SU-DHL-6 (cell line): Measurements from ENCODE around the gene ROGDI.

Source experiments
- H2AFZ ChIP-seq: fragments of 200-600 bp; sonication (generic); 2 replicates; pipeline ENCODE4 v1.6.1; 2014; ENCODE audit warnings: low read depth, mild to moderate bottlenecking, moderate library complexity, mixed read lengths, antibody characterized with exemption, low read length; ENCODE audit not compliant: severe bottlenecking
- H3F3A ChIP-seq: fragments of 200-600 bp; shearing (Covaris generic); 2 replicates; pipeline ENCODE4 v1.6.0; 2016; ENCODE audit warnings: antibody characterized with exemption, mild to moderate bottlenecking; ENCODE audit not compliant: insufficient read depth
- H3K27ac ChIP-seq: fragments of 200-600 bp; sonication (generic); 2 replicates; pipeline ENCODE4 v1.5.1; 2016; ENCODE audit warnings: low read depth, mild to moderate bottlenecking, low read length, moderate library complexity, mixed read lengths
- H3K27me3 ChIP-seq: fragments of 200-600 bp; sonication (generic), shearing (Covaris generic); 2 replicates; pipeline ENCODE4 v1.6.0; 2014; ENCODE audit warnings: mild to moderate bottlenecking, low read length
- H3K36me3 ChIP-seq: fragments of 200-600 bp; sonication (generic); 2 replicates; pipeline ENCODE4 v1.6.1; 2014; ENCODE audit warnings: mild to moderate bottlenecking, low read length, mixed read lengths
- H3K4me2 ChIP-seq: fragments of 300-600, 200-600 bp; shearing (Covaris generic), sonication (generic); 2 replicates; pipeline ENCODE4 v1.6.0; 2014; ENCODE audit warnings: low read length, low read depth, mild to moderate bottlenecking; ENCODE audit not compliant: poor library complexity, severe bottlenecking
- H3K4me3 ChIP-seq: fragments of 200-600 bp; sonication (generic); 2 replicates; pipeline ENCODE4 v1.5.1; 2014; ENCODE audit warnings: antibody characterized with exemption, low read length, mild to moderate bottlenecking, mixed read lengths; ENCODE audit not compliant: insufficient read depth, poor library complexity, severe bottlenecking
- H3K79me2 ChIP-seq: fragments of 200-600 bp; sonication (generic); 2 replicates; pipeline ENCODE4 v1.6.1; 2014; ENCODE audit warnings: mild to moderate bottlenecking, low read length, moderate library complexity; ENCODE audit not compliant: insufficient read depth
- H3K9ac ChIP-seq: fragments of 200-600 bp; sonication (generic); 2 replicates; pipeline ENCODE4 v1.7.0; 2014; ENCODE audit warnings: mild to moderate bottlenecking, low read length
- H3K9me2 ChIP-seq: fragments of 200-600 bp; sonication (generic); replicated peaks from 2 replicates; pipeline ENCODE4 v1.6.1; 2014; ENCODE audit warnings: low read length; ENCODE audit not compliant: insufficient read depth
- H3K9me3 ChIP-seq: fragments of 200-600 bp; sonication (generic); 2 replicates; pipeline ENCODE4 v1.6.1; 2014; ENCODE audit warnings: low read length, mixed read lengths; ENCODE audit not compliant: insufficient read depth
- H4K20me1 ChIP-seq: fragments of 200-600 bp; sonication (generic); 2 replicates; pipeline ENCODE4 v1.6.1; 2014; ENCODE audit warnings: low read depth, mild to moderate bottlenecking, antibody characterized with exemption, low read length, moderate library complexity, mixed read lengths
- CTCF ChIP-seq: fragments of 200-600 bp; sonication (generic); IDR thresholded peaks from one replicate; pipeline ENCODE4 v1.5.1; 2017; ENCODE audit warnings: antibody characterized with exemption, mild to moderate bottlenecking, low read length, moderate library complexity; ENCODE audit not compliant: insufficient read depth, poor library complexity, severe bottlenecking
- EZH2phosphoT487 ChIP-seq: fragments of 200-600 bp; sonication (generic), shearing (Covaris generic); conservative IDR thresholded peaks from 2 replicates; pipeline ENCODE4 v1.6.1; 2018; ENCODE audit warnings: mild to moderate bottlenecking, antibody characterized with exemption, low read length, moderate library complexity, mixed read lengths

ROGDI gene

GRCh38 chr16:4811773-4812172 is 9.3 kb upstream of the ROGDI start:
- H3K36me3 ChIP-seq: peaks cover 7% of the 10 kb centered on the region; the same call in 1 of the 2 replicates

GRCh38 chr16:4811242-4811641 is 8.8 kb upstream of the ROGDI start:
- Histone ChIP-seq H4K20me1 (no peaks in the 10 kb centered on the region), H3K27ac (no peak overlapping the region), H3K36me3 (peaks cover 7% of the 10 kb centered on the region; the same call in 1 of the 2 replicates), H3K4me3 (no peak overlapping the region), H3K27me3 (no peaks in the 10 kb centered on the region), H3K9me2 (no peaks in the 10 kb centered on the region), H3K9ac (no peak overlapping the region), H3F3A (no peaks in the 10 kb centered on the region; the same call in 1 of the 2 replicates), H2AFZ (no peak overlapping the region), H3K9me3 (no peaks in the 10 kb centered on the region), H3K79me2 (no peaks in the 10 kb centered on the region), H3K4me2 (no peak overlapping the region)
- no peak for TF ChIP-seq EZH2phosphoT487
- no peak for TF ChIP-seq CTCF

More at GRCh38 chr16:4811773-4812172, 9.3 kb upstream of the ROGDI start:
- Histone ChIP-seq H4K20me1 (no peaks in the 10 kb centered on the region), H3K9ac (no peak overlapping the region), H3K4me2 (no peak overlapping the region), H2AFZ (no peak overlapping the region), H3F3A (no peaks in the 10 kb centered on the region; the same call in 1 of the 2 replicates), H3K9me3 (no peaks in the 10 kb centered on the region), H3K27ac (no peak overlapping the region), H3K9me2 (no peaks in the 10 kb centered on the region), H3K4me3 (no peak overlapping the region), H3K27me3 (no peaks in the 10 kb centered on the region), H3K79me2 (no peaks in the 10 kb centered on the region)
- TF ChIP-seq EZH2phosphoT487 (no peak), CTCF (no peak)

- Histone ChIP-seq H3K27ac (no peak overlapping the region), H3K9ac (no peak overlapping the region), H3K4me3 (no peak overlapping the region), H4K20me1 (no peaks in the 10 kb centered on the region), H3K9me3 (no peaks in the 10 kb centered on the region), H2AFZ (no peak overlapping the region), H3K4me2 (no peak overlapping the region), H3K27me3 (no peaks in the 10 kb centered on the region), H3K9me2 (no peaks in the 10 kb centered on the region), H3K79me2 (no peaks in the 10 kb centered on the region), H3K36me3 (peaks cover 7% of the 10 kb centered on the region; the same call in 1 of the 2 replicates), H3F3A (peaks cover 8% of the 10 kb centered on the region)
- TF ChIP-seq EZH2phosphoT487 (no peak), CTCF (no peak)
Measured at GRCh38 chr16:4806280-4806679, 3.8 kb upstream of the ROGDI start.

- H3K79me2 ChIP-seq: no peaks in the 10 kb centered on the region
- no peak overlapping the region for H3K27ac ChIP-seq
- no peaks in the 10 kb centered on the region for H3K27me3 ChIP-seq
- peaks cover 8% of the 10 kb centered on the region for H3F3A ChIP-seq
- H3K9me2 ChIP-seq: no peaks in the 10 kb centered on the region
- no peak overlapping the region for H3K4me2 ChIP-seq
- H3K9me3 ChIP-seq: no peaks in the 10 kb centered on the region
- TF ChIP-seq EZH2phosphoT487: no peak
- TF ChIP-seq CTCF: no peak
- no peak overlapping the region for H3K9ac ChIP-seq
- H2AFZ ChIP-seq: no peak overlapping the region
- H3K4me3 ChIP-seq: no peak overlapping the region
- H4K20me1 ChIP-seq: no peaks in the 10 kb centered on the region
- H3K36me3 ChIP-seq: peaks cover 4% of the 10 kb centered on the region; the same call in 1 of the 2 replicates
Measured at GRCh38 chr16:4805231-4805630, 2.8 kb upstream of the ROGDI start.
